ENCODE data around the gene RNF144B.

- TF ChIP-seq CTCF (conservative IDR thresholded peaks at IDR 0.05; ENCODE audit: low read length) (no peak), EZH2phosphoT487 (IDR thresholded peaks at IDR 0.05; ENCODE audit: borderline replicate concordance) (no peak)
Observed at GRCh38 chr6:18441251-18441979, 54.3 kb downstream of the RNF144B start.

Measured in Loucy (cell line).